A549 treated with AZD2906 at 1 μM for 4 hours (cell line): ENCODE results near the gene DNAJB7. TPM values are rescaled to one million over a fixed set of nuclear protein-coding genes. Genes with fewer than 3 reads are reported as not detected.

Source experiments
- total RNA-seq: library from RNA; stranded (reverse); fragments of 200-300 nt; extraction: Qiagen RNA extraction; gene quantifications from 5 replicates; pipeline ENCODE4 v1.2.3, GENCODE V29; 2022

The DNAJB7 gene
- not detected in 5 replicates for total RNA-seq

GRCh38 chr22:40862013-40862412 is at the start of gene DNAJB7:
Gene DNAJB7, minus strand, starts transcription at chr22:40862113. Its CDS starts 119 bp downstream, at chr22:40861994.

GRCh38 chr22:40856513-40857308 is 5.2 kb downstream of the DNAJB7 start, which contains the start of the genes ST13 and XPNPEP3:
Gene ST13, minus strand, starts transcription at chr22:40856639. Its CDS starts 99 bp downstream, at chr22:40856540.
Gene XPNPEP3, plus strand, starts transcription at chr22:40857148. Its CDS starts 34 bp downstream, at chr22:40857182.

GRCh38 chr22:40818747-40819598 is 42.9 kb downstream of the DNAJB7 start, which contains the start of gene SLC25A17:
Gene SLC25A17, minus strand, starts transcription at chr22:40819346. Its CDS starts 98 bp downstream, at chr22:40819248.

Other genes with a start within 250 kb of the DNAJB7 start
- gene MRTFA, start 225.4 kb downstream of the DNAJB7 start, total RNA-seq, result 55.1 to 63.4 TPM (median 60.8 TPM) in 5 replicates
- gene MCHR1, start 182.6 kb downstream of the DNAJB7 start, total RNA-seq, result not detected in 5 replicates
- 21.0 to 23.1 TPM (median 21.9 TPM) in 5 replicates for gene SLC25A17, start 42.8 kb downstream of the DNAJB7 start, total RNA-seq
- gene ST13, start 5.5 kb downstream of the DNAJB7 start, total RNA-seq, result 152 to 189 TPM (median 162 TPM) in 5 replicates
- 7.7 to 13.5 TPM (median 8.4 TPM) in 5 replicates for gene XPNPEP3, start 5.0 kb downstream of the DNAJB7 start, total RNA-seq
- gene RBX1, start 89.3 kb upstream of the DNAJB7 start, total RNA-seq, result 50.9 to 56.2 TPM (median 55.6 TPM) in 5 replicates
- gene EP300, start 230.5 kb upstream of the DNAJB7 start, total RNA-seq, result 17.6 to 25.9 TPM (median 18.8 TPM) in 5 replicates